ENCODE measurements around the gene DHCR7. TPM values are rescaled to one million over a fixed set of nuclear protein-coding genes. Genes with fewer than 3 reads are reported as not detected.

The DHCR7 gene
- total RNA-seq, 3 donors from 2014 or later: 26.5 to 68.6 (median 62.3) TPM

- no peak for ATAC-seq
- no peak for DNase-seq
- no peak overlapping the region for H3K4me3 ChIP-seq
- intact Hi-C loops (cut with DNase I, micrococcal nuclease): no loop called here
- TF ChIP-seq, protein P1, sequence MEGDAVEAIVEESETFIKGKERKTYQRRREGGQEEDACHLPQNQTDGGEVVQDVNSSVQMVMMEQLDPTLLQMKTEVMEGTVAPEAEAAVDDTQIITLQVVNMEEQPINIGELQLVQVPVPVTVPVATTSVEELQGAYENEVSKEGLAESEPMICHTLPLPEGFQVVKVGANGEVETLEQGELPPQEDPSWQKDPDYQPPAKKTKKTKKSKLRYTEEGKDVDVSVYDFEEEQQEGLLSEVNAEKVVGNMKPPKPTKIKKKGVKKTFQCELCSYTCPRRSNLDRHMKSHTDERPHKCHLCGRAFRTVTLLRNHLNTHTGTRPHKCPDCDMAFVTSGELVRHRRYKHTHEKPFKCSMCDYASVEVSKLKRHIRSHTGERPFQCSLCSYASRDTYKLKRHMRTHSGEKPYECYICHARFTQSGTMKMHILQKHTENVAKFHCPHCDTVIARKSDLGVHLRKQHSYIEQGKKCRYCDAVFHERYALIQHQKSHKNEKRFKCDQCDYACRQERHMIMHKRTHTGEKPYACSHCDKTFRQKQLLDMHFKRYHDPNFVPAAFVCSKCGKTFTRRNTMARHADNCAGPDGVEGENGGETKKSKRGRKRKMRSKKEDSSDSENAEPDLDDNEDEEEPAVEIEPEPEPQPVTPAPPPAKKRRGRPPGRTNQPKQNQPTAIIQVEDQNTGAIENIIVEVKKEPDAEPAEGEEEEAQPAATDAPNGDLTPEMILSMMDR (IDR thresholded peaks at IDR 0.05): no peak
- H3K4me1 ChIP-seq (ENCODE audit: low read depth): peaks cover 12% of the 10 kb centered on the region
- H3K36me3 ChIP-seq (ENCODE audit: low read depth): no peaks in the 10 kb centered on the region
- H3K9me3 ChIP-seq: no peaks in the 10 kb centered on the region
Measured at GRCh38 chr11:71434576-71435130, 13.5 kb downstream of the DHCR7 start.

DNA sequence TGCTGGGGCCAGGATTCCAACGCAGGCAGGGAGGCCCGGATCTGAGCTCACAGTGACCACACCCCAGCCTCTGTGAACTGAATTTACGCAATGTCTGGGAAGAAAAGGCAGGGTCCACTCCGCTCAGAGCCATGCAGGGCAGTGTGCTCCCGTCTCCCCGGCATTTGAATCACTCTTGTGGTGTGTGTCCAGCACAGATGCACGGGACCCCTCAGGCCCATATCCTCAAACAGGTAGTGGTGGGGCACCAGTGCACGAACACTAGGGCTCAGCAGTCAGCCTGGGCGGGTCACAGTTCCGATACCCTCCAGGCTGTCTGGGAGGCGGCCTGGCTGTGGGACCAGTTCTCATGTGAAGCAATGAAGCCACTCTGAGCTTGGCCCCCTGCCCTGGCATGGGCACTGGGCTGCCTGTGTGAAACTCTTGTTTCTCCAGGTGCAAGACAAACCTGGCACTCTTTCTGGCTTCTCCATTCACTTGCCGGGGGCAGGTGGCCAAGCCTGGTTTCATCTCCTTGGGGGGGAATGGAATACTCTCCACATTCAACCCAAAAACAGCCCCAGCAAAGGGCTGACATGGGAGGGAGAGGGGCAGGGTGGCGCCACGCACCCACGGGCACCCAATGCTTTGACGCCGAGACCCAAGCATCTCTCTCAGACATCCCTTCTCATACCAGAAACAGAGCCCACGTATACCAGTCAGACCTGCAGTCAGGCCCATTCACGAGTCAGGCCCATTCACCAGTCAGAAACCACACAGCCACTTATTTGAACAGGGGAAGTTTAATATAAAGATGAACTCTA, 14.3 kb downstream of the DHCR7 start:
- Histone ChIP-seq H3K9me3 (no peaks in the 10 kb centered on the region), H3K4me1 (ENCODE audit: low read depth) (peaks cover 12% of the 10 kb centered on the region), H3K36me3 (ENCODE audit: low read depth) (no peaks in the 10 kb centered on the region), H3K4me3 (no peak overlapping the region)
- DNase-seq: peak in 2 of 3 donors; percentile 64 to 74
- ATAC-seq: peak; percentile 92
- TF ChIP-seq, protein P1 (IDR thresholded peaks at IDR 0.05): no peak
- intact Hi-C loops (cut with DNase I, micrococcal nuclease): no loop called here

DNA sequence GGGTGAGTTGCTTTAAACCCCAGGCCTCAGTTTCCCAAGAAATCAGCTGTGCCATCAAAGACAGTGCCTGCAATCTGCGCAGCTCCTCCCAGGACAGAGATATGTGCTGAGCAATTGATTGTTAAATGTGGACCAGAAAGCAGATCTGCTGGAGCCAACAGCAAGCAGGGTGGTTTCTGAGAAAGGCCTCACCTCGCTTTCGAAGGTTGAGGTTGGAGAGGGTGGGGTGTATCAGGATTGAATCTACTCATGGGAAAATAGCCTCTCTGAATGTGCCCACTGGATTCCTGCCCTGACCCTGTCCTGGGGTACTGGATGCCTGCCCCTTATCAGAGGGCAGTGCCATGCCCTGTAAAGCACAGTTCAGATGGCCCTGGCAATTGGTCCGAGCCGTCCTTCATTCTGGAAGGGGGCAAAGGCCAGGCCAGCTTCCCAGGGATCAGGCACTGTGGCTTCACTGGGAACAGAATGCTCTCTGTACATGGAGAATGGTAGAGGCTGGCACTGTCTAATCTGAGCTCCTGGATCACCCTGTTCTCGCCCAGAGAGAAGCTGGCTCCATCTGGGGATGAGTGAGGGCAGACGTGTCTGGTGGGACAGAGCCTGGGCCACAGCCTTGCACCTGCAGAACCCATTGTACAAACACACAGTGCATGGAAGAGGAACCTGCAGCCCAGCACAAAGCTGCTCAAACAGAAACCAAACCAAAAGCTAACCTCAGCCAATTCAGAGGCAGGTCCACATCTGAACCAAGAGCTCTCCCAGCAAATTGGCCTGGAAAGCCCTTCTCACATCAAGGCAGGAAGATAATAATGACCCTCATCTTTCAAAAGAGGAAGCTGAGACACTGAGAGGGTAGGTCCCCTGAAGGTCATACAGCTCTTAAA, 15.2 kb downstream of the DHCR7 start:
- TF ChIP-seq, protein P1 (IDR thresholded peaks at IDR 0.05): no peak
- Histone ChIP-seq H3K4me3 (no peak overlapping the region), H3K4me1 (ENCODE audit: low read depth) (peaks cover 12% of the 10 kb centered on the region), H3K36me3 (ENCODE audit: low read depth) (no peaks in the 10 kb centered on the region), H3K9me3 (no peaks in the 10 kb centered on the region)
- ATAC-seq: peak; percentile 50
- DNase-seq: no peak
- intact Hi-C loops (cut with DNase I, micrococcal nuclease): no loop called here

DNA sequence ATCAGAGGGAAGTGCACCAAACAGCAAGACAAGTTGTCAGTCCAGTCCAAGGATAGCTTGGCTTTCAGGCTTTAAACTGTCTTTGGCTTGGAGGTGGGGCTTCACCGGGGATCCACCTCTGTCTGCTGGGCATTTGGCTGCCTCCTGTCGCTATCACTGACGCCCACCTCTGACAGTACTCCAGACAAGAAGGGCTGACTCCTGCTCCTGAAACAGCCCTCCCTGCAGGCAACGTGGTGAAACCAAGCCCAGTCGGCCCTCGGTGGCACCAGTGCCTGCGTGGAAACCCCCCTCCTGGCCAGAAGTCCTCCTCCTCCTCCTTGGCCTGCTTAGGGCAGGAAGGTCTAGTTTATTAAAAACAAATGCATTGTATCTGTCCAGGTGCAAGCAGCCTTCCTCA, 16.9 kb downstream of the DHCR7 start:
- H3K36me3 ChIP-seq (ENCODE audit: low read depth): no peaks in the 10 kb centered on the region
- TF ChIP-seq, protein P1 (IDR thresholded peaks at IDR 0.05): no peak
- H3K4me3 ChIP-seq: no peak overlapping the region
- peaks cover 12% of the 10 kb centered on the region for H3K4me1 ChIP-seq (ENCODE audit: low read depth)
- no peak for DNase-seq
- no peaks in the 10 kb centered on the region for H3K9me3 ChIP-seq
- ATAC-seq: no peak
- intact Hi-C loops (cut with DNase I, micrococcal nuclease): no loop called here

- Histone ChIP-seq H3K4me3 (no peak overlapping the region), H3K9me3 (no peaks in the 10 kb centered on the region), H3K4me1 (ENCODE audit: low read depth) (peaks cover 12% of the 10 kb centered on the region), H3K36me3 (ENCODE audit: low read depth) (no peaks in the 10 kb centered on the region)
- TF ChIP-seq, protein P1 (IDR thresholded peaks at IDR 0.05): no peak
- DNase-seq (no peak), ATAC-seq (no peak)
- intact Hi-C loops (cut with DNase I, micrococcal nuclease): no loop called here
Measured at GRCh38 chr11:71430166-71430565, 18.0 kb downstream of the DHCR7 start.

Measured in mucosa of descending colon (tissue), 3 donors.